MM.1S (cell line): ENCODE results near the gene SYT10.
"Not testable (repeated sequence)": the region's sequence is repeated elsewhere in the genome, so short reads cannot be mapped to it uniquely, and the experiment has no call there.

ENCODE experiments used
- EZH2 ChIP-seq: fragments of 300-600 bp; sonication (generic); optimal IDR thresholded peaks from 2 replicates; pipeline ENCODE3; 2017; ENCODE audit warnings: low read depth, mild to moderate bottlenecking, antibody characterized with exemption, low read length, mixed read lengths
- EZH2phosphoT487 ChIP-seq: fragments of 300-600 bp; sonication (generic); IDR thresholded peaks from 2 replicates; pipeline ENCODE4 v1.6.1; 2018; ENCODE audit warnings: antibody characterized with exemption, low read length
- TF ChIP-seq, protein P1 (sequence below): fragments of 300-600 bp; sonication (generic); IDR thresholded peaks from 2 replicates; pipeline ENCODE4 v1.5.1; 2016; ENCODE audit warnings: antibody characterized with exemption, low read length, mixed read lengths

DNA sequence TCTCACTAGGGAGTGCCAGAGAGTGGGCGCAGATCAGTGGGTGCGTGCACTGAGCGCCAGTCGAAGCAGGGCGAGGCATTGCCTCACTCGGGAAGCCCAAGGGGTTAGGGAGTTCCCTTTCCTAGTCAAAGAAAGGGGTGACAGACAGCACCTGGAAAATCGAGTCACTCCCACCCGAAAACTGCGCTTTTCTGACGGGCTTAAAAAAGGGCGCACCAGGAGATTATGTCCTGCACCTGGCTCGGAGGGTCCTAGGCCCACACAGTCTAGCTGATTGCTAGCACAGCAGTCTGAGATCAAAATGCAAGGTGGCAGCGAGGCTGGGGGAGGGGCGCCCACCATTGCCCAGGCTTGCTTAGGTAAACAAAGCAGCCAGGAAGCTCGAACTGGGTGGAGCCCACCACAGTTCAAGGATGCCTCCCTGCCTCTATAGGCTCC lies 107.6 kb downstream of the SYT10 start:
- TF ChIP-seq, protein P1, sequence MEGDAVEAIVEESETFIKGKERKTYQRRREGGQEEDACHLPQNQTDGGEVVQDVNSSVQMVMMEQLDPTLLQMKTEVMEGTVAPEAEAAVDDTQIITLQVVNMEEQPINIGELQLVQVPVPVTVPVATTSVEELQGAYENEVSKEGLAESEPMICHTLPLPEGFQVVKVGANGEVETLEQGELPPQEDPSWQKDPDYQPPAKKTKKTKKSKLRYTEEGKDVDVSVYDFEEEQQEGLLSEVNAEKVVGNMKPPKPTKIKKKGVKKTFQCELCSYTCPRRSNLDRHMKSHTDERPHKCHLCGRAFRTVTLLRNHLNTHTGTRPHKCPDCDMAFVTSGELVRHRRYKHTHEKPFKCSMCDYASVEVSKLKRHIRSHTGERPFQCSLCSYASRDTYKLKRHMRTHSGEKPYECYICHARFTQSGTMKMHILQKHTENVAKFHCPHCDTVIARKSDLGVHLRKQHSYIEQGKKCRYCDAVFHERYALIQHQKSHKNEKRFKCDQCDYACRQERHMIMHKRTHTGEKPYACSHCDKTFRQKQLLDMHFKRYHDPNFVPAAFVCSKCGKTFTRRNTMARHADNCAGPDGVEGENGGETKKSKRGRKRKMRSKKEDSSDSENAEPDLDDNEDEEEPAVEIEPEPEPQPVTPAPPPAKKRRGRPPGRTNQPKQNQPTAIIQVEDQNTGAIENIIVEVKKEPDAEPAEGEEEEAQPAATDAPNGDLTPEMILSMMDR: not testable (repeated sequence)
- TF ChIP-seq EZH2, EZH2phosphoT487: not testable (repeated sequence)
